DMS153 treated with DMSO at 0.1 percent for 48 hours (cell line): ENCODE measurements around the gene LIMCH1.
A peak's percentile ranks its signal among the peaks of the same experiment; 100 is the strongest.

Source experiments
- DNase-seq: peaks from one replicate; lab custom pipeline; 2025; ENCODE audit not compliant: unreplicated experiment; lab: John Stamatoyannopoulos, UW

LIMCH1 gene

GRCh38 chr4:41559940-41560516 lies 22.1 kb downstream of the LIMCH1 start:
- DNase-seq, result no peak

- DNase-seq, result no peak
Measured at GRCh38 chr4:41561244-41561643, 23.3 kb downstream of the LIMCH1 start.

GRCh38 chr4:41567186-41567585 lies 29.2 kb downstream of the LIMCH1 start:
- DNase-seq, result no peak

- no peak for DNase-seq
Measured at GRCh38 chr4:41568363-41568762, 30.4 kb downstream of the LIMCH1 start.

GRCh38 chr4:41569961-41570360 lies 32.0 kb downstream of the LIMCH1 start:
- no peak for DNase-seq

GRCh38 chr4:41571422-41571821 lies 33.5 kb downstream of the LIMCH1 start:
- no peak for DNase-seq

GRCh38 chr4:41572516-41572915 lies 34.6 kb downstream of the LIMCH1 start:
- DNase-seq, result no peak

- no peak for DNase-seq
Measured at GRCh38 chr4:41572956-41573355, 35.0 kb downstream of the LIMCH1 start.

GRCh38 chr4:41573502-41574001 lies 35.6 kb downstream of the LIMCH1 start:
- DNase-seq, result no peak

- no peak for DNase-seq
Measured at GRCh38 chr4:41575207-41575606, 37.2 kb downstream of the LIMCH1 start.

- no peak for DNase-seq
Measured at GRCh38 chr4:41575665-41576064, 37.7 kb downstream of the LIMCH1 start.

- DNase-seq, result no peak
Measured at GRCh38 chr4:41579043-41579442, 41.1 kb downstream of the LIMCH1 start.

- DNase-seq, result no peak
Measured at GRCh38 chr4:41579526-41579925, 41.6 kb downstream of the LIMCH1 start.

GRCh38 chr4:41580007-41580406 lies 42.0 kb downstream of the LIMCH1 start:
- no peak for DNase-seq

GRCh38 chr4:41586675-41587225 lies 48.8 kb downstream of the LIMCH1 start:
- DNase-seq, result no peak

- DNase-seq, result no peak
Measured at GRCh38 chr4:41587286-41587685, 49.3 kb downstream of the LIMCH1 start.

GRCh38 chr4:41590591-41590990 lies 52.6 kb downstream of the LIMCH1 start:
- peak; percentile 59 for DNase-seq

GRCh38 chr4:41594432-41594831 lies 56.5 kb downstream of the LIMCH1 start:
- no peak for DNase-seq

GRCh38 chr4:41597494-41597893 lies 59.5 kb downstream of the LIMCH1 start:
- DNase-seq, result no peak

- no peak for DNase-seq
Measured at GRCh38 chr4:41598580-41598979, 60.6 kb downstream of the LIMCH1 start.

- no peak for DNase-seq
Measured at GRCh38 chr4:41599192-41599786, 61.3 kb downstream of the LIMCH1 start.

- no peak for DNase-seq
Measured at GRCh38 chr4:41600243-41600912, 62.4 kb downstream of the LIMCH1 start.
